ENCODE results near the gene MDM2. TPM values are rescaled to one million over a fixed set of nuclear protein-coding genes. Genes with fewer than 3 reads are reported as not detected.
"Not testable (repeated sequence)": the region's sequence is repeated elsewhere in the genome, so short reads cannot be mapped to it uniquely, and the experiment has no call there.

Gene MDM2
- total RNA-seq, 1 experiment from 2014 or later: 86.4 TPM

GRCh38 chr12:68796399-68796798, 11.6 kb upstream of the MDM2 start:
- ChIA-PET CTCF (no interaction called here), POLR2A (ENCODE audit: unreplicated experiment) (no interaction called here)
- no peak overlapping the region for H3K4me2 ChIP-seq (ENCODE audit: low read length)
- intact Hi-C loops (cut with micrococcal nuclease): no loop called here
- TF ChIP-seq CTCF (conservative IDR thresholded peaks at IDR 0.05; ENCODE audit: low read depth, low read length) (no peak), EZH2phosphoT487 (IDR thresholded peaks at IDR 0.05; ENCODE audit: borderline replicate concordance, low read length) (no peak), EZH2 (IDR thresholded peaks at IDR 0.05; ENCODE audit: low read length, unreplicated experiment) (no peak)
- H4K20me1 ChIP-seq (ENCODE audit: low read length): no peaks in the 10 kb centered on the region
- no peaks in the 10 kb centered on the region for H3K9me2 ChIP-seq (replicated peaks; ENCODE audit: low read length)
- H3K4me3 ChIP-seq (ENCODE audit: low read length): no peak overlapping the region
- no peaks in the 10 kb centered on the region for H3K36me3 ChIP-seq (ENCODE audit: low read depth, low read length)
- ATAC-seq (no peak), DNase-seq (no peak)
- H3F3A ChIP-seq (ENCODE audit: low read length, unreplicated experiment): no peaks in the 10 kb centered on the region
- no peak overlapping the region for H3K9ac ChIP-seq (ENCODE audit: low read length)
- H3K27me3 ChIP-seq (ENCODE audit: low read length): no peaks in the 10 kb centered on the region
- no peaks in the 10 kb centered on the region for H3K9me3 ChIP-seq (ENCODE audit: low read length)
- peaks cover 25% of the 10 kb centered on the region for H3K4me1 ChIP-seq (ENCODE audit: insufficient read depth, low read length)
- no peaks in the 10 kb centered on the region for H3K79me2 ChIP-seq (ENCODE audit: low read length)
- H3K27ac ChIP-seq (ENCODE audit: low read length): no peak overlapping the region
- no peak overlapping the region for H2AFZ ChIP-seq (ENCODE audit: low read length)
- BruUV-seq (replicated peaks): no TSS peak

GRCh38 chr12:68798882-68799234, 9.1 kb upstream of the MDM2 start:
- ChIA-PET CTCF (no interaction called here), POLR2A (ENCODE audit: unreplicated experiment) (no interaction called here)
- Histone ChIP-seq H3K9ac (ENCODE audit: low read length) (no peak overlapping the region), H4K20me1 (ENCODE audit: low read length) (no peaks in the 10 kb centered on the region), H3K9me2 (replicated peaks; ENCODE audit: low read length) (no peaks in the 10 kb centered on the region), H3K79me2 (ENCODE audit: low read length) (no peaks in the 10 kb centered on the region), H3K4me3 (ENCODE audit: low read length) (no peak overlapping the region), H3K4me1 (ENCODE audit: insufficient read depth, low read length) (peaks cover 32% of the 10 kb centered on the region), H3K9me3 (ENCODE audit: low read length) (no peaks in the 10 kb centered on the region), H3K27ac (ENCODE audit: low read length) (no peak overlapping the region), H2AFZ (ENCODE audit: low read length) (no peak overlapping the region), H3K27me3 (ENCODE audit: low read length) (no peaks in the 10 kb centered on the region), H3K36me3 (ENCODE audit: low read depth, low read length) (no peaks in the 10 kb centered on the region), H3K4me2 (ENCODE audit: low read length) (no peak overlapping the region), H3F3A (ENCODE audit: low read length, unreplicated experiment) (no peaks in the 10 kb centered on the region)
- intact Hi-C loops (cut with micrococcal nuclease): no loop called here
- ATAC-seq (no peak), DNase-seq (no peak)
- no TSS peak for BruUV-seq (replicated peaks)
- TF ChIP-seq EZH2 (IDR thresholded peaks at IDR 0.05; ENCODE audit: low read length, unreplicated experiment) (no peak), CTCF (conservative IDR thresholded peaks at IDR 0.05; ENCODE audit: low read depth, low read length) (no peak), EZH2phosphoT487 (IDR thresholded peaks at IDR 0.05; ENCODE audit: borderline replicate concordance, low read length) (no peak)

- TF ChIP-seq EZH2 (IDR thresholded peaks at IDR 0.05; ENCODE audit: low read length, unreplicated experiment) (no peak), EZH2phosphoT487 (IDR thresholded peaks at IDR 0.05; ENCODE audit: borderline replicate concordance, low read length) (no peak), CTCF (conservative IDR thresholded peaks at IDR 0.05; ENCODE audit: low read depth, low read length) (no peak)
- intact Hi-C loops (cut with micrococcal nuclease): no loop called here
- BruUV-seq (replicated peaks): no TSS peak
- Histone ChIP-seq H2AFZ (ENCODE audit: low read length) (no peak overlapping the region), H4K20me1 (ENCODE audit: low read length) (no peaks in the 10 kb centered on the region), H3K36me3 (ENCODE audit: low read depth, low read length) (no peaks in the 10 kb centered on the region), H3K27me3 (ENCODE audit: low read length) (no peaks in the 10 kb centered on the region), H3K9ac (ENCODE audit: low read length) (no peak overlapping the region), H3K79me2 (ENCODE audit: low read length) (no peaks in the 10 kb centered on the region), H3F3A (ENCODE audit: low read length, unreplicated experiment) (no peaks in the 10 kb centered on the region), H3K4me1 (ENCODE audit: insufficient read depth, low read length) (peaks cover 23% of the 10 kb centered on the region), H3K9me3 (ENCODE audit: low read length) (no peaks in the 10 kb centered on the region), H3K27ac (ENCODE audit: low read length) (no peak overlapping the region), H3K4me2 (ENCODE audit: low read length) (peak overlapping the region; percentile 19; the same call in 1 of the 2 replicates), H3K4me3 (ENCODE audit: low read length) (no peak overlapping the region), H3K9me2 (replicated peaks; ENCODE audit: low read length) (no peaks in the 10 kb centered on the region)
- ChIA-PET POLR2A (ENCODE audit: unreplicated experiment) (no interaction called here), CTCF (no interaction called here)
- ATAC-seq: no peak
- DNase-seq: peak; percentile 76
Observed at GRCh38 chr12:68800294-68800693, 7.7 kb upstream of the MDM2 start.

GRCh38 chr12:68801124-68801523, 6.9 kb upstream of the MDM2 start:
- H3K27me3 ChIP-seq (ENCODE audit: low read length); H3K9me3 ChIP-seq (ENCODE audit: low read length); CTCF ChIA-PET; H3K36me3 ChIP-seq (ENCODE audit: low read depth, low read length); H4K20me1 ChIP-seq (ENCODE audit: low read length); DNase-seq; H3F3A ChIP-seq (ENCODE audit: low read length, unreplicated experiment); BruUV-seq (replicated peaks); H3K27ac ChIP-seq (ENCODE audit: low read length); H3K9me2 ChIP-seq (replicated peaks; ENCODE audit: low read length); POLR2A ChIA-PET (ENCODE audit: unreplicated experiment); H3K79me2 ChIP-seq (ENCODE audit: low read length); ATAC-seq; intact Hi-C loops (cut with micrococcal nuclease); H3K9ac ChIP-seq (ENCODE audit: low read length): not testable (repeated sequence)
- peaks cover 30% of the 10 kb centered on the region for H3K4me1 ChIP-seq (ENCODE audit: insufficient read depth, low read length)
- peak overlapping the region; percentile 71 for H3K4me2 ChIP-seq (ENCODE audit: low read length)
- H3K4me3 ChIP-seq (ENCODE audit: low read length): peak overlapping the region; percentile 43
- H2AFZ ChIP-seq (ENCODE audit: low read length): peak overlapping the region; percentile 80

Measured in PC-3 (cell line).